A673 (cell line): ENCODE results near the gene CCDC116. TPM values are rescaled to one million over a fixed set of nuclear protein-coding genes. Genes with fewer than 3 reads are reported as not detected.
A peak's percentile ranks its signal among the peaks of the same experiment; 100 is the strongest.

ENCODE experiments used
- BruUV-seq: library from RNA; stranded (reverse); fragments of 400-500 nt; replicated peaks from 2 replicates; lab custom pipeline; 2021; lab: Mats Ljungman, UMichigan
- CTCF ChIA-PET: fragments of 300-600 bp; sonication (Branson Sonifier 250); formaldehyde crosslinking; loops from one replicate; lab custom pipeline; 2022; ENCODE audit warnings: antibody characterized with exemption; lab: Charles Lee
- POLR2A ChIA-PET: fragments of 300-600 bp; sonication (Branson Sonifier 250); formaldehyde crosslinking; loops from one replicate; lab custom pipeline; 2022; ENCODE audit warnings: antibody characterized with exemption; ENCODE audit not compliant: low non-redundant PET; lab: Charles Lee
- DNase-seq: peaks from one replicate; pipeline ENCODE4 v3.0.0-alpha.2; 2015; ENCODE audit warnings: low spot score
- H3K27ac ChIP-seq: fragments of 200-600 bp; sonication (generic); 2 replicates; pipeline ENCODE4 v1.5.1; 2016; ENCODE audit warnings: mixed run types, low read depth, mild to moderate bottlenecking, mixed read lengths, antibody characterized with exemption, low read length; ENCODE audit not compliant: poor library complexity, severe bottlenecking
- H3K27me3 ChIP-seq: fragments of 200-600 bp; sonication (generic); replicated peaks from 2 replicates; pipeline ENCODE4 v1.6.1; 2017; ENCODE audit warnings: mixed run types, low read depth, mild to moderate bottlenecking, mixed read lengths, antibody characterized with exemption, low read length; ENCODE audit not compliant: insufficient read depth, poor library complexity
- H3K36me3 ChIP-seq: fragments of 200-600 bp; sonication (generic); 2 replicates; pipeline ENCODE4 v1.6.1; 2016; ENCODE audit warnings: mixed run types, mild to moderate bottlenecking, mixed read lengths, antibody characterized with exemption, low read length; ENCODE audit not compliant: insufficient read depth, poor library complexity, severe bottlenecking
- H3K4me1 ChIP-seq: fragments of 200-600 bp; sonication (generic); 2 replicates; pipeline ENCODE4 v1.6.1; 2017; ENCODE audit warnings: mixed run types, mild to moderate bottlenecking, mixed read lengths, antibody characterized with exemption, low read length; ENCODE audit not compliant: insufficient read depth, poor library complexity, severe bottlenecking
- H3K4me3 ChIP-seq: fragments of 200-600 bp; sonication (generic); 2 replicates; pipeline ENCODE4 v1.5.1; 2016; ENCODE audit warnings: low read depth, mixed run types, mild to moderate bottlenecking, mixed read lengths, low read length; ENCODE audit not compliant: poor library complexity, severe bottlenecking
- H3K9me3 ChIP-seq: fragments of 200-600 bp; sonication (generic); 2 replicates; pipeline ENCODE4 v1.6.1; 2016; ENCODE audit warnings: mixed run types, low read depth, mild to moderate bottlenecking, mixed read lengths, antibody characterized with exemption, low read length; ENCODE audit not compliant: poor library complexity, severe bottlenecking
- CTCF ChIP-seq: fragments of 300-800, 200-600 bp; sonication (generic); conservative IDR thresholded peaks from 2 replicates; pipeline ENCODE4 v1.5.1; 2017; ENCODE audit warnings: low read depth, mild to moderate bottlenecking, antibody characterized with exemption, low read length, moderate library complexity, mixed read lengths
- EZH2 ChIP-seq: fragments of 200-600 bp; sonication (generic); IDR thresholded peaks from 2 replicates; pipeline ENCODE4 v1.6.1; 2017; ENCODE audit warnings: borderline replicate concordance, low read depth, mild to moderate bottlenecking, mixed read lengths, antibody characterized with exemption, low read length; ENCODE audit not compliant: poor library complexity, severe bottlenecking
- intact Hi-C: fragments of 100-400 bp; cut with micrococcal nuclease; formaldehyde crosslinking; loops from one replicate; pipeline ENCODE4 v1.10.0; 2022; ENCODE audit not compliant: unreplicated experiment
- total RNA-seq: library from RNA; stranded (reverse); gene quantifications from 2 replicates; pipeline ENCODE4 v1.2.3, GENCODE V29; 2021

Gene CCDC116
- total RNA-seq, 1 experiment from 2014 or later = 1.3 TPM

- Histone ChIP-seq H3K9me3 (no peaks in the 10 kb centered on the region), H3K27ac (peak overlapping the region; percentile 25), H3K36me3 (peaks cover 16% of the 10 kb centered on the region), H3K4me1 (peaks cover 17% of the 10 kb centered on the region), H3K27me3 (no peaks in the 10 kb centered on the region), H3K4me3 (no peak overlapping the region)
- BruUV-seq = no TSS peak
- POLR2A ChIA-PET = no interaction called here
- TF ChIP-seq CTCF (no peak), EZH2 (no peak)
- intact Hi-C loops = loop anchor here (5.0 kb wide), 1 partner anchor 40 kb away; no protein-coding TSS in a partner anchor
- CTCF ChIA-PET = no interaction called here
- no peak for DNase-seq
These were observed 5.7 kb upstream of the CCDC116 start for GRCh38 chr22:21626735-21627469.

DNA sequence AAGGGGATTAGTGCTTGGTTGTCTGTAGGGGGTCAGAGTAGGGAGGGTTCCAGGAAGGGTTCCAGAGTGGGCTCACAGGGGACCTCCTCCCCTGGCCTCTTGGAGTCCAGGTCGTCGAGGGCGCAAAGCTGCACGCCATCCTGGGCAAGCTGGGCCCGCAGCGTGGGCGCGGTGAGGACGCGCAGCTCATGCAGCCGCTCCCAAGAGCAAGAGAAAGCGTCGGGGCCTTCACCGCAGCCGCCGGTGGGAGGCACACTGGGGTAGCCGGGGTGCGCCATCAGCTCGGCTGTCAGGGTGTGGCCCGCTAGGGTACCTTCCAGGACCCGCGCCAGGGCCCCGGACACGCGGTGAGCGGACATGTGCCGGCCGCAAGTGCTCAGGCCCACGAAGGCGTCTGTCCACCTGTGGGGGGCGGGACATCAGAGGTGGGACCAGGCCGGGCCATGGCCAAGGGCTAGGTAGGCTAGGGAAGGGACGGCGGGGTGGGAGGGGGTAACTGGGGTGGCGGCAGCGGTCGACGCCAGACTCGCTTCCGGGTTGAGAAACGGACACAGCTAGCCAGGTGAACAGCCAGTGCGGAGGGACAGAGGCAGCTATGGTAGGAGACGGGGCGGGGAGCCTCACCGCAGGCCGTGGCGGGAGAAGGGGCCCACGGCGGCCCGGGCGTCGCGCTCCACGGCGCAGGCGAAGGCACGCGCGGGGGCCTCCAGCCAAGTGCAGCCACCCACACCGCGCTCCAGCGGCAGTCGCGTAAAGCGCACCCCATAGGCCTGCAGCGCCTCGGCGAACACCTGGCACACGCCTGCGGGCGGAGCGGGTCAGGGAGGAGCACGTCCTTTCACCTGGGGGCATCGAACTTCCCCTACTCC lies 3.9 kb upstream of the CCDC116 start:
- intact Hi-C loops = loop anchor here (5.0 kb wide), 1 partner anchor 41 kb away; no protein-coding TSS in a partner anchor
- DNase-seq = no peak
- BruUV-seq = no TSS peak
- peak overlapping the region; percentile 60 for H3K4me3 ChIP-seq
- H3K27ac ChIP-seq = peak overlapping the region; percentile 67
- H3K9me3 ChIP-seq = no peaks in the 10 kb centered on the region
- no peak for TF ChIP-seq EZH2
- TF ChIP-seq CTCF = no peak
- H3K4me1 ChIP-seq = peaks cover 15% of the 10 kb centered on the region
- POLR2A ChIA-PET = no interaction called here
- CTCF ChIA-PET = interaction anchor here (1.0 to 1.4 kb wide), 3 partner anchors 14 to 18 kb away, joined by 3 to 9 read pairs (median 4); partner anchors contain the start of gene SDF2L1
- peaks cover 7% of the 10 kb centered on the region for H3K36me3 ChIP-seq
- H3K27me3 ChIP-seq = no peaks in the 10 kb centered on the region

DNA sequence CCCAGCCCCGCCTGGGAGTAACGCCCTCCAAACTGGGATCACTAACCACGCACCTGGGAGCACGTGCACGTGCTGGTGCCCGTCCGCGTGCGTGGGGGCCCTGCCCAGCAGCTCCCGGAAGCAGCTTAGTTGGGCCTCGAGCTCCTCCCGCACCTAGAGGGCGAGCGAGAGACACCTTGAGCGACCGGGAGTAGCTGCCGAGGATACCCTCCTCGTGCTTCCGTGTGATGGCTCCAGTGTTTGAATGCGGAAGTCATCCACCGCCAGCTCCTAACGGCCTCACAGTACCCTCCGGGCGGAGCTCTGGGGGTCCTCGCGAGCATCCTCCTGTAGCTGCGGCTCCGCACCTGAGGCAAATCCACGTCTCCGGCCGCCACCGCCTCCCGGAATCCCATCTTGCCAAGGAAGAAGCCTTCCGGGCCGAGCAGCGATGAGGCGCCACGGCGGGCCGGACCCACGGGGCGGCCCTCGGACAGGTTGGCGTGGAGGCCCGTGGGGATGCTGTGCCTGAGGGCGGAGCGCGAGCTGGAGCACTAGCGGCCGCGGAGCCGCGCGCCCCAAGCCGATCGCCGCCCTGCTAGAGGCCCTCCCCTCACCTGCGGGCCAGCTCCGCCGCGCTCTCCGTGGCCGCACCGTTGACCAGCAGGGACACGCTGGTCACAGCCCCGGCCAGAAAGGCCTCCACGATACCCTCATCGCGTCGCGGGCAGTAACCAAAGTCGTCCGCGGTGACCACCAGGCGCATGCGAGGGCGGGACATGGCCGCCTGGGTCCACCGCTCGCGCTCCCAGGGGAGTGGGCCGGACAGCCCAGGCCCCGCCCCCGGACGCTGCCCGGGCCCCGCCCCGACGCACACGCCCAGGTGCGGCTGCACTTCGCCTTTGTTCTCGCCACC lies 3.1 kb upstream of the CCDC116 start, which contains the start of gene YDJC:
Gene YDJC (minus strand): TSS at position 768 of the 895 bp plus-strand sequence. CDS start 8 bp downstream, at position 760.
- intact Hi-C loops = loop anchor here (5.0 kb wide), 1 partner anchor 42 kb away; no protein-coding TSS in a partner anchor
- Histone ChIP-seq H3K27ac (peak within 1 kb of the TSS; percentile 67), H3K36me3 (peaks cover 7% of the 10 kb centered on the region), H3K4me3 (peak within 1 kb of the TSS; percentile 60), H3K4me1 (peaks cover 9% of the 10 kb centered on the region), H3K27me3 (no peaks in the 10 kb centered on the region), H3K9me3 (no peaks in the 10 kb centered on the region)
- TF ChIP-seq CTCF = peak; percentile 66
- no peak for TF ChIP-seq EZH2
- CTCF ChIA-PET = interaction anchor here (0.7 to 1.4 kb wide), 4 partner anchors 13 to 47 kb away, joined by 3 to 9 read pairs (median 4); partner anchors contain the start of gene SDF2L1
- BruUV-seq = TSS peak; percentile 46
- DNase-seq = peak; percentile 94
- POLR2A ChIA-PET = no interaction called here
